ENCODE measurements around the gene LRP2.

Gene LRP2

DNA sequence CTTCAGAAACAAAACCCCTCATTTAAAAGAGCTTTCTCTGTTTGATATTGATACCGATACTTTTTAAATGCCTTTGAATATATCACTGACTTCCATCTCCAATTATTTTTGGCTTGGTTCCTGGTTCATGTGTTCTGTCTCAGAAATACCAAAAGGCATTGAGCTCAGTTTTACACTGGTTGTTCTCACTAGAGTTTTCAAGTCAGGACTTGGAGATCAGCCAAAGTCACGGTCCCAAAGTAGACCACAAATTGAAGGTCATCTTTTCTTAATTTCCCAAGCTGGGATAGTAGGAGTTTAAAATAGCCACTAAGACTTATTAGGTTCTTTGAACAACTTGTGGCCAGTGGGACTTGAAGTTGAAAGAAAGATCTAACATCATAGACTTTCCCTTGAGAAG is 268.8 kb downstream of the LRP2 start:
- TF ChIP-seq, protein P1, sequence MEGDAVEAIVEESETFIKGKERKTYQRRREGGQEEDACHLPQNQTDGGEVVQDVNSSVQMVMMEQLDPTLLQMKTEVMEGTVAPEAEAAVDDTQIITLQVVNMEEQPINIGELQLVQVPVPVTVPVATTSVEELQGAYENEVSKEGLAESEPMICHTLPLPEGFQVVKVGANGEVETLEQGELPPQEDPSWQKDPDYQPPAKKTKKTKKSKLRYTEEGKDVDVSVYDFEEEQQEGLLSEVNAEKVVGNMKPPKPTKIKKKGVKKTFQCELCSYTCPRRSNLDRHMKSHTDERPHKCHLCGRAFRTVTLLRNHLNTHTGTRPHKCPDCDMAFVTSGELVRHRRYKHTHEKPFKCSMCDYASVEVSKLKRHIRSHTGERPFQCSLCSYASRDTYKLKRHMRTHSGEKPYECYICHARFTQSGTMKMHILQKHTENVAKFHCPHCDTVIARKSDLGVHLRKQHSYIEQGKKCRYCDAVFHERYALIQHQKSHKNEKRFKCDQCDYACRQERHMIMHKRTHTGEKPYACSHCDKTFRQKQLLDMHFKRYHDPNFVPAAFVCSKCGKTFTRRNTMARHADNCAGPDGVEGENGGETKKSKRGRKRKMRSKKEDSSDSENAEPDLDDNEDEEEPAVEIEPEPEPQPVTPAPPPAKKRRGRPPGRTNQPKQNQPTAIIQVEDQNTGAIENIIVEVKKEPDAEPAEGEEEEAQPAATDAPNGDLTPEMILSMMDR (IDR thresholded peaks at IDR 0.05; ENCODE audit: extremely low read depth, insufficient read depth, missing control alignments), result no peak
- in situ Hi-C loops (cut with MboI; ENCODE audit: low pct_unique_long_range_greater_than_20kb, low sequenced_read_pairs, unreplicated experiment), result no loop called here
- DNase-seq (ENCODE audit: low spot score), result no peak

DNA sequence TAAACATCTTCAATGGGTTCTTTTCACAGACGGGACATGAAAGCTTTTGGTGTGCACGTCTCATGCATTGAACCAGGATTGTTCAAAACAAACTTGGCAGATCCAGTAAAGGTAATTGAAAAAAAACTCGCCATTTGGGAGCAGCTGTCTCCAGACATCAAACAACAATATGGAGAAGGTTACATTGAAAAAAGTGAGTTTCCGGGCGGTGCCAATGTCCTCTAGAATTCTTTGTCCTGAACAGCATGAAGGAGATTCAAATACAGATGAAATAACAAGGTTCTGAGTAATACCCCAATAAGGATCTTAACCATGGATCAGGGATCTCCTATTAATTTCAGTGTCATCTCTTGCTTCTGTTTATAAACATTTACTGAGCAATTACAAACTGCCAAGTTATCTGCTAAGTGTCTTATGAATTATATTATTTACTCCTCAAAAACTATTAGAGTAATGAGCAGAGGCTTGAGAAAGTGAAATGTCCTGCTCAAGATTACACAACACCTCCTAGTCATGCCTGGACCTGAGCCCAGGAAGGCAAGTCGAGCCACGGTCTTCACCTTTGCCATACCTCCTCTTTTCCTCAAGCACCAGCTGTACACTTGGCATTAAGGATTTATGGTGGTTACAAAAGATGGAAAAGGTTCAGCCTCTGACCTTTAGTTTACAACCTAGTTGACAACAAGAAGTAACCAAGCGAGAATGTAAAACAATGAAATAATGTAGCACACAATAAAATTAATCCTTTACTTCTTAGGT is 270.4 kb downstream of the LRP2 start:
- no peak for DNase-seq (ENCODE audit: low spot score)
- in situ Hi-C loops (cut with MboI; ENCODE audit: low pct_unique_long_range_greater_than_20kb, low sequenced_read_pairs, unreplicated experiment), result no loop called here
- TF ChIP-seq, protein P1 (IDR thresholded peaks at IDR 0.05; ENCODE audit: extremely low read depth, insufficient read depth, missing control alignments), result no peak

DNA sequence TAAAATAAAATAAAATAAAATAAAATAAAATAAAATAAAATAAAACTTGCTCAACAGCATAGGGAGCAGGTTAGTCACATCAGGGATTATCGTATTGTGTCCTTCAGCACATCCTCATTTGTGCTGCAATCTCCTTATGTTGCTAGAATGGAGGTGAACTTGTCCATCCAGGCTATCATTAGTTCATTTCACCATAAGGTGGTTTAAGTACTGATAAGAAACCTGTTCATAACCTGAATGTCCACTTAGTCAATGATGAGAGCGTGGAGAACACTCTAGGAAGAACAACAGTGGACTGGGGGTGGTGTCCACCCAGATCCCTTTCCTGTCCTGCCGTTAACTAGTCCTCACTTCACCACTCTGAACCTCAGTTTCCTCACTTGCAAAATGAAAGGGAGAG is 271.1 kb downstream of the LRP2 start:
- no peak for DNase-seq (ENCODE audit: low spot score)
- in situ Hi-C loops (cut with MboI; ENCODE audit: low pct_unique_long_range_greater_than_20kb, low sequenced_read_pairs, unreplicated experiment), result no loop called here

GRCh38 chr2:169090133-169090820 is 272.1 kb downstream of the LRP2 start:
- in situ Hi-C loops (cut with MboI; ENCODE audit: low pct_unique_long_range_greater_than_20kb, low sequenced_read_pairs, unreplicated experiment), result no loop called here
- TF ChIP-seq, protein P1 (IDR thresholded peaks at IDR 0.05; ENCODE audit: extremely low read depth, insufficient read depth, missing control alignments), result no peak
- no peak for DNase-seq (ENCODE audit: low spot score)

More for the DNA sequence above, 271.1 kb downstream of the LRP2 start:
- TF ChIP-seq, protein P1 (IDR thresholded peaks at IDR 0.05; ENCODE audit: extremely low read depth, insufficient read depth, missing control alignments), result no peak

DNA sequence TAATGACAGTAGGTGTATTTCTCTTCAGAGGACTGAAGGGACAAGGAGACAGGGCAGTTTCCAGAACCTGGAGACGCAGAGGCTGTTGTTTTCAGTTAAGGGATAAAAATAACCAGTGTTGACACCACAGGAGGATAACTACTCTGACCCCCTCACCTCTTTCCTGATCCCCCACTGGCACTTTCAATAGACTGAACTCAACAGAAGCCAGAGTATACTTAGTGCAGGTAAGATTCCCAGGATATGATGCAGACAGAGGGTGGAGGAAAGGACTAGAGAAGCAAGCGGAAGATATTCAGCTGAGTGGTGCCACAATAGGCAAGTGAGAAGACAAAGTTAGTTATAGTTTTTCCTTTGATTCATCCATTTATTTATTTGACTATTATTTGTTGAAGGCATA is 273.2 kb downstream of the LRP2 start:
- no peak for DNase-seq (ENCODE audit: low spot score)
- in situ Hi-C loops (cut with MboI; ENCODE audit: low pct_unique_long_range_greater_than_20kb, low sequenced_read_pairs, unreplicated experiment), result no loop called here
- TF ChIP-seq, protein P1 (IDR thresholded peaks at IDR 0.05; ENCODE audit: extremely low read depth, insufficient read depth, missing control alignments), result no peak

DNA sequence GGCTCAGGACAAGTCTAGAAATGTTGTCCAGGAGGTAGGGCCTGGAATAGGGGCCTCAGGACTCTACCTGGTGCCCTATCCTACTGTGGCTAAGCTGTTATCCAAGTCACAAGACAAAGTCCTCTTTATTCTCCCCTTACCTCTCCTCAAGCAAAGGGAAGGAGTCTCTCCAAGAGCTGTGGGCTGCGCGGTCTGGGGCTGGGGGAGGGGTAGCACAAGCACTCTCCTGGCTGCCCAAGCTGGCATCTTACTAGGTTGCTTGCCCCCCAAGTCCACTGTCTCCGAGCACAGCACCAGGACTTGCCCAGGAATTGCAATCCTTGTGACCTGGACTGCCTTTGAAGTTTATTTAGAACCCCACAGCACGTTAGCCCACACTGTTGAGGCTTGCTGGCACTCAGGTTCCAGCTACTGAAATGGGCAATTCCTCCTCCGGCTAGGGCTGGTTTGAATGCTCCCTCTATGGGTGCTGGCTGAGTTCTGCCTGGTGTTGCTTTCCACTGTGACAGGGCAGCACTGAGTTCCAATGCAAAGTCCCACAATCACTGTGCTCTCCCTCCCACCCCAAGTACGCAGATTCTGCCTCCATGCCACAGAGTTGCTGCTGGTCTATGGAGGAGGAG is 274.5 kb downstream of the LRP2 start:
- in situ Hi-C loops (cut with MboI; ENCODE audit: low pct_unique_long_range_greater_than_20kb, low sequenced_read_pairs, unreplicated experiment), result no loop called here
- TF ChIP-seq, protein P1 (IDR thresholded peaks at IDR 0.05; ENCODE audit: extremely low read depth, insufficient read depth, missing control alignments), result no peak

More for the DNA sequence above, 274.5 kb downstream of the LRP2 start:
- DNase-seq (ENCODE audit: low spot score), result no peak

All from GM13977 (cell line).